SK-N-SH treated with all-trans-retinoic acid at 6 μM for 48 hours (cell line): Measurements from ENCODE around the gene CDYL.

Experiments used
- ATAC-seq: fragments of 200-7000 bp; cut with Tn5 transposase; 3 replicates; pipeline ENCODE4 v1.9.1; 2020; ENCODE audit warnings: mild to moderate bottlenecking, moderate library complexity
- BACH2 ChIP-seq: fragments of 250-450 bp; sonication (Bioruptor Pico); IDR thresholded peaks from 2 replicates; pipeline ENCODE4 v1.9.0; 2021; ENCODE audit warnings: mild to moderate bottlenecking, borderline replicate concordance
- CREB5 ChIP-seq: fragments of 250-450 bp; sonication (Bioruptor Pico); IDR thresholded peaks from 2 replicates; pipeline ENCODE4 v1.5.1; 2020; ENCODE audit warnings: low read depth, mild to moderate bottlenecking, moderate library complexity
- CSDC2 ChIP-seq: fragments of 250-450 bp; sonication (Bioruptor Pico); IDR thresholded peaks from 2 replicates; pipeline ENCODE4 v1.5.0; 2020; ENCODE audit warnings: mild to moderate bottlenecking, moderate library complexity
- CSRNP3 ChIP-seq: fragments of 250-450 bp; sonication (Bioruptor Pico); IDR thresholded peaks from 2 replicates; pipeline ENCODE4 v1.5.1; 2021; ENCODE audit warnings: mild to moderate bottlenecking, moderate library complexity
- ESRRG ChIP-seq: fragments of 250-450 bp; sonication (Bioruptor Pico); IDR thresholded peaks from 2 replicates; pipeline ENCODE4 v1.6.1; 2021; ENCODE audit warnings: mild to moderate bottlenecking
- ISL1 ChIP-seq: fragments of 250-450 bp; sonication (Bioruptor Pico); IDR thresholded peaks from 2 replicates; pipeline ENCODE4 v2.1.2; 2022; ENCODE audit warnings: mild to moderate bottlenecking, moderate library complexity
- OSR1 ChIP-seq: fragments of 250-450 bp; sonication (Bioruptor Pico); IDR thresholded peaks from 2 replicates; pipeline ENCODE4 v1.8.0; 2022; ENCODE audit warnings: moderate library complexity, mild to moderate bottlenecking, inconsistent platforms
- PATZ1 ChIP-seq: fragments of 250-450 bp; sonication (Bioruptor Pico); IDR thresholded peaks from 2 replicates; pipeline ENCODE4 v1.8.0; 2020; ENCODE audit warnings: mild to moderate bottlenecking, moderate library complexity, borderline replicate concordance
- POU6F1 ChIP-seq: fragments of 250-450 bp; sonication (Bioruptor Pico); IDR thresholded peaks from 2 replicates; pipeline ENCODE4 v1.8.0; 2021; ENCODE audit warnings: low read depth, mild to moderate bottlenecking, moderate library complexity, borderline replicate concordance
- PPARA ChIP-seq: fragments of 250-450 bp; sonication (Bioruptor Pico); IDR thresholded peaks from 2 replicates; pipeline ENCODE4 v1.5.0; 2020; ENCODE audit warnings: mild to moderate bottlenecking, borderline replicate concordance
- RARB ChIP-seq: fragments of 250-450 bp; sonication (Bioruptor Pico); IDR thresholded peaks from 2 replicates; pipeline ENCODE4 v1.8.0; 2021; ENCODE audit warnings: mild to moderate bottlenecking, moderate library complexity
- TCF4 ChIP-seq: fragments of 250-450 bp; sonication (Bioruptor Pico); IDR thresholded peaks from 2 replicates; pipeline ENCODE4 v1.8.0; 2021; ENCODE audit warnings: mild to moderate bottlenecking, moderate library complexity, borderline replicate concordance
- TSHZ2 ChIP-seq: fragments of 250-450 bp; sonication (Bioruptor Pico); IDR thresholded peaks from 2 replicates; pipeline ENCODE4 v1.5.0; 2020; ENCODE audit warnings: mild to moderate bottlenecking, moderate library complexity
- ZC3H10 ChIP-seq: fragments of 250-450 bp; sonication (Bioruptor Pico); IDR thresholded peaks from 2 replicates; pipeline ENCODE4 v1.5.1; 2021; ENCODE audit warnings: mild to moderate bottlenecking, moderate library complexity
- ZFP3 ChIP-seq: fragments of 250-450 bp; sonication (Bioruptor Pico); IDR thresholded peaks from 2 replicates; pipeline ENCODE4 v1.5.0; 2020; ENCODE audit warnings: mild to moderate bottlenecking, moderate library complexity
- ZFP30 ChIP-seq: fragments of 450-650 bp; formaldehyde crosslinking; IDR thresholded peaks from 2 replicates; pipeline ENCODE4 v1.5.0; 2022; ENCODE audit warnings: mild to moderate bottlenecking, moderate library complexity
- ZNF565 ChIP-seq: fragments of 450-650 bp; formaldehyde crosslinking; conservative IDR thresholded peaks from 2 replicates; pipeline ENCODE4 v1.5.0; 2020; ENCODE audit warnings: low read depth, mild to moderate bottlenecking, moderate library complexity
- ZNF70 ChIP-seq: fragments of 450-650 bp; formaldehyde crosslinking; IDR thresholded peaks from 2 replicates; pipeline ENCODE4 v1.5.0; 2020; ENCODE audit warnings: mild to moderate bottlenecking, moderate library complexity
- ZNF8 ChIP-seq: fragments of 450-650 bp; formaldehyde crosslinking; IDR thresholded peaks from 2 replicates; pipeline ENCODE4 v1.5.0; 2020; ENCODE audit warnings: mild to moderate bottlenecking, moderate library complexity

CDYL gene

GRCh38 chr6:4814987-4815386 is 38.8 kb downstream of the CDYL start:
- ATAC-seq = no peak
- TF ChIP-seq ESRRG (CRISPR knock-in tag) = no peak
- TF ChIP-seq PPARA (CRISPR knock-in tag) = no peak
- TF ChIP-seq PATZ1 (CRISPR knock-in tag) = no peak
- TF ChIP-seq ZFP30 (CRISPR knock-in tag) = no peak
- TF ChIP-seq ZNF565 (CRISPR knock-in tag) = no peak
- TF ChIP-seq ZNF70 (CRISPR knock-in tag) = no peak
- no peak for TF ChIP-seq POU6F1 (CRISPR knock-in tag)
- no peak for TF ChIP-seq RARB (CRISPR knock-in tag)
- TF ChIP-seq CSDC2 = no peak
- no peak for TF ChIP-seq OSR1

GRCh38 chr6:4815584-4815983 is 39.4 kb downstream of the CDYL start:
- no peak for TF ChIP-seq TCF4 (CRISPR knock-in tag)
- no peak for TF ChIP-seq ZFP30 (CRISPR knock-in tag)
- no peak for TF ChIP-seq RARB (CRISPR knock-in tag)
- TF ChIP-seq CREB5 (CRISPR knock-in tag) = no peak
- TF ChIP-seq ISL1 (CRISPR knock-in tag) = no peak
- TF ChIP-seq OSR1 = no peak
- no peak for TF ChIP-seq ZFP3 (CRISPR knock-in tag)
- no peak for TF ChIP-seq CSRNP3 (CRISPR knock-in tag)
- no peak for TF ChIP-seq BACH2 (CRISPR knock-in tag)
- no peak for TF ChIP-seq POU6F1 (CRISPR knock-in tag)
- TF ChIP-seq TSHZ2 (CRISPR knock-in tag) = no peak
- ATAC-seq = no peak

- ATAC-seq = no peak
- TF ChIP-seq ZNF8 (CRISPR knock-in tag) = no peak
- no peak for TF ChIP-seq PATZ1 (CRISPR knock-in tag)
- no peak for TF ChIP-seq CREB5 (CRISPR knock-in tag)
- no peak for TF ChIP-seq ZFP30 (CRISPR knock-in tag)
- no peak for TF ChIP-seq ZFP3 (CRISPR knock-in tag)
- TF ChIP-seq ZC3H10 = no peak
- TF ChIP-seq TSHZ2 (CRISPR knock-in tag) = no peak
- no peak for TF ChIP-seq ESRRG (CRISPR knock-in tag)
Observed at GRCh38 chr6:4816904-4817303, 40.7 kb downstream of the CDYL start.
